HFFc6 (cell line): ENCODE measurements around the gene HBG1. TPM values are rescaled to one million over a fixed set of nuclear protein-coding genes. Genes with fewer than 3 reads are reported as not detected.
"Not testable (repeated sequence)": the region's sequence is repeated elsewhere in the genome, so short reads cannot be mapped to it uniquely, and the experiment has no call there.

ENCODE experiments used
- DNase-seq: peaks from one replicate; pipeline ENCODE4 v3.0.0-alpha.2; 2018
- H3K27ac Mint-ChIP-seq: 2 replicates; pipeline ENCODE4 v1.8.0; 2020; ENCODE audit warnings: mild to moderate bottlenecking, mixed read lengths
- H3K27me3 Mint-ChIP-seq: 2 replicates; pipeline ENCODE4 v1.8.0; 2021; ENCODE audit warnings: mild to moderate bottlenecking, moderate library complexity, mixed read lengths; ENCODE audit not compliant: insufficient read depth
- H3K36me3 Mint-ChIP-seq: 2 replicates; pipeline ENCODE4 v1.8.0; 2021; ENCODE audit warnings: low read depth, mixed read lengths
- H3K4me1 Mint-ChIP-seq: 2 replicates; pipeline ENCODE4 v1.8.0; 2020; ENCODE audit warnings: low read depth, mixed read lengths
- H3K4me3 Mint-ChIP-seq: 2 replicates; pipeline ENCODE4 v1.8.0; 2020; ENCODE audit warnings: mild to moderate bottlenecking, moderate library complexity, mixed read lengths
- H3K9me3 Mint-ChIP-seq: 2 replicates; pipeline ENCODE4 v1.8.0; 2020; ENCODE audit warnings: mild to moderate bottlenecking, mixed read lengths
- CTCF ChIP-seq: fragments of 200-600 bp; sonication (generic); IDR thresholded peaks from 2 replicates; pipeline ENCODE4 v1.5.0; 2021; ENCODE audit warnings: antibody characterized with exemption, mild to moderate bottlenecking
- total RNA-seq, 6 experiments: library from RNA; stranded (reverse); fragmentation: NEBNext Ultra II Directional; extraction: Animal tissue kit (Norgen Biotek cat#: 25700); gene quantifications; 2 replicates in 1 of 6; 3 replicates in 5 of 6; pipeline ENCODE4 v1.2.3, GENCODE V29; 2021

The HBG1 gene
- total RNA-seq, 6 experiments from 2014 or later: not detected

GRCh38 chr11:5252919-5253265, 3.2 kb upstream of the HBG1 start:
- Mint-ChIP-seq H3K36me3 (no peaks in the 10 kb centered on the region), H3K4me1 (peaks cover 12% of the 10 kb centered on the region), H3K27ac (no peak overlapping the region), H3K4me3 (no peak overlapping the region), H3K9me3 (no peaks in the 10 kb centered on the region), H3K27me3 (peaks cover 2% of the 10 kb centered on the region)
- no peak for DNase-seq
- no peak for TF ChIP-seq CTCF

- peaks cover 17% of the 10 kb centered on the region for H3K4me1 Mint-ChIP-seq
- H3K4me3 Mint-ChIP-seq: no peak overlapping the region
- DNase-seq: no peak
- H3K27me3 Mint-ChIP-seq: peaks cover 2% of the 10 kb centered on the region
- TF ChIP-seq CTCF: no peak
- no peaks in the 10 kb centered on the region for H3K9me3 Mint-ChIP-seq
- no peaks in the 10 kb centered on the region for H3K36me3 Mint-ChIP-seq
- H3K27ac Mint-ChIP-seq: no peak overlapping the region
Observed at GRCh38 chr11:5252192-5252918, 2.7 kb upstream of the HBG1 start.

- no peak for DNase-seq
- no peak for TF ChIP-seq CTCF
- Mint-ChIP-seq H3K36me3 (no peaks in the 10 kb centered on the region), H3K4me3 (no peak overlapping the region), H3K27me3 (peaks cover 2% of the 10 kb centered on the region), H3K9me3 (no peaks in the 10 kb centered on the region), H3K4me1 (peaks cover 23% of the 10 kb centered on the region), H3K27ac (no peak overlapping the region)
Observed at GRCh38 chr11:5251746-5252145, 2.1 kb upstream of the HBG1 start.

GRCh38 chr11:5250543-5251204, 1.0 kb upstream of the HBG1 start:
- no peak for TF ChIP-seq CTCF
- Mint-ChIP-seq H3K4me3 (no peak overlapping the region), H3K27me3 (peaks cover 2% of the 10 kb centered on the region), H3K4me1 (peaks cover 34% of the 10 kb centered on the region), H3K36me3 (no peaks in the 10 kb centered on the region), H3K27ac (no peak overlapping the region), H3K9me3 (no peaks in the 10 kb centered on the region)
- no peak for DNase-seq

- not testable (repeated sequence) for H3K27me3 Mint-ChIP-seq, DNase-seq, H3K9me3 Mint-ChIP-seq, H3K4me3 Mint-ChIP-seq, H3K27ac Mint-ChIP-seq, H3K36me3 Mint-ChIP-seq
- peaks cover 34% of the 10 kb centered on the region for H3K4me1 Mint-ChIP-seq
Observed at GRCh38 chr11:5248498-5248897, 1.2 kb downstream of the HBG1 start.

- H3K9me3 Mint-ChIP-seq: no peaks in the 10 kb centered on the region
- H3K4me3 Mint-ChIP-seq: no peak overlapping the region; the same call in 1 of the 2 replicates
- peaks cover 30% of the 10 kb centered on the region for H3K4me1 Mint-ChIP-seq
- no peak overlapping the region for H3K27ac Mint-ChIP-seq
- no peak for DNase-seq
- peaks cover 2% of the 10 kb centered on the region; the same call in 1 of the 2 replicates for H3K27me3 Mint-ChIP-seq
- TF ChIP-seq CTCF: no peak
- no peaks in the 10 kb centered on the region for H3K36me3 Mint-ChIP-seq
Observed at GRCh38 chr11:5247472-5248192, 2.0 kb downstream of the HBG1 start.
